Heart left ventricle (tissue), 16 donors: ENCODE measurements around the gene TMOD3. TPM values are rescaled to one million over a fixed set of nuclear protein-coding genes. Genes with fewer than 3 reads are reported as not detected.
A peak's percentile ranks its signal among the peaks of the same experiment; 100 is the strongest.

ENCODE experiments used
- ATAC-seq, 4 donors: fragments of 200-7000 bp; cut with Tn5 transposase; one replicate each; pipeline ENCODE4 v1.9.1; 2020 to 2022; ENCODE audit warnings: moderate library complexity in 4 of 4, mild to moderate bottlenecking in 3 of 4, moderate number of reproducible peaks in 1 of 4
- DNase-seq, 5 donors: peaks; one replicate each; pipeline ENCODE4 v3.0.0-alpha.2; 2020
- H3K27ac ChIP-seq, 12 donors: fragments of 200-600 bp; sonication (generic) in 4 of 12; one replicate each; pipeline versions ENCODE4 v1.5.0 to v1.8.0; 2016 to 2022; ENCODE audit warnings: mild to moderate bottlenecking in 2 of 12
- H3K27me3 ChIP-seq, 9 donors: fragments of 200-600 bp; sonication (generic) in 2 of 9; one replicate each; pipeline versions ENCODE4 v1.5.1 to v1.8.0; 2016 to 2022; ENCODE audit warnings: mild to moderate bottlenecking in 3 of 9
- H3K36me3 ChIP-seq, 9 donors: fragments of 200-600 bp; sonication (generic) in 2 of 9; one replicate each; pipeline versions ENCODE4 v1.5.0 to v1.8.0; 2018 to 2022; ENCODE audit warnings: mild to moderate bottlenecking in 2 of 9
- H3K4me1 ChIP-seq, 12 donors: fragments of 200-600 bp; sonication (generic) in 4 of 12; one replicate each; pipeline versions ENCODE4 v1.5.0 to v1.8.0; 2016 to 2022; ENCODE audit warnings: mild to moderate bottlenecking in 3 of 12
- H3K4me3 ChIP-seq, 12 donors: fragments of 200-600 bp; sonication (generic) in 4 of 12; one replicate each; pipeline versions ENCODE4 v1.5.0 to v1.8.0; 2017 to 2022; ENCODE audit warnings: mild to moderate bottlenecking in 9 of 12, moderate library complexity in 4 of 12
- H3K9me3 ChIP-seq, 12 donors: fragments of 200-600 bp; sonication (generic) in 4 of 12; one replicate each; pipeline versions ENCODE4 v1.5.0 to v1.8.0; 2016 to 2022; ENCODE audit warnings: mild to moderate bottlenecking in 1 of 12
- POLR2A ChIP-seq, 2 donors: fragments of 450-650 bp; IDR thresholded peaks; one replicate each; pipeline ENCODE4 v1.6.1; 2017; ENCODE audit warnings: antibody characterized with exemption in 2 of 2, mild to moderate bottlenecking in 2 of 2, moderate library complexity in 2 of 2
- WGBS, 4 donors: extraction: QIAGEN DNeasy Blood & Tissue Kit in 2 of 4; methylation state at CpG; one replicate each; pipeline versions ENCODE4 v1.1.5 to v1.1.7; 2013 to 2018; 5-methylcytosine and 5-hydroxymethylcytosine counted together
- intact Hi-C, 10 donors: fragments of 100-400 bp; cut with DNase I; formaldehyde crosslinking; loops; one replicate each; pipeline versions ENCODE4 v1.11.1 to v1.14.2; 2022
- polyA plus RNA-seq, 2 donors: library from polyadenylated mRNA; stranded (reverse); fragments of 200-250 nt; gene quantifications; one replicate each; pipeline ENCODE4 v1.2.3, GENCODE V29; 2013
- total RNA-seq, 9 donors: library from RNA; depleted of rRNA in 2 of 9; stranded (reverse); fragments of >200 nt in 2 of 9; fragmentation: NEBNext Ultra II Directional in 3 of 9; extraction: Animal tissue kit (Norgen Biotek cat#: 25700) in 3 of 9; gene quantifications; one replicate each; pipeline versions ENCODE4 v1.1.0 to v1.2.4, GENCODE V29; 2016 to 2023
- TF ChIP-seq, protein P1 (sequence below), 12 donors: fragments of 200-600 bp; sonication (generic) in 4 of 12; IDR thresholded peaks; one replicate each; pipeline versions ENCODE4 v1.5.0 to v1.8.0; 2018 to 2022; ENCODE audit warnings: antibody characterized with exemption in 12 of 12, mild to moderate bottlenecking in 5 of 12
- donor health status: ischemic (EF 13 %, LVEDD 7.1; RV severe dilation, severe dysfunction).
- donor health status: healthy with polysubstance abuse.
- donor health status: DM: no; HTN: yes; CAD: no.
- donor health status: DM: no; HTN: no; CAD: no.
- donor health status: ischemic (EF 25% LVEDD 6.9; RV normal size, moderate dysfunction).
- donor health status: ischemic (EF 25% LVEDD 5.7; RV mildly dilated, moderate dysfunction).
- donor health status: healthy.
- donor health status: DM: yes; HTN: yes; CAD: no.
- donor health status: ischemic (EF 35%, LVEDD 5.7; RV mildly dilated, moderate dysfunction).
- donor health status: nonischemic (EF 11% LVEDD 7.7; RV severe dilation, severe dysfunction).
- donor health status: DM: yes; HTN: yes; CAD: no.
- donor health status: PGD.
- donor health status: ischemic (EF 29% LVEDD 5.4; RV normal size, mild dysfunction).
- donor health status: nonischemic (EF 23%, LVEDD 6.1; RV moderate dilation, normal function).

The TMOD3 gene
- total and polyA plus RNA-seq, 11 donors, result 6.3 to 36.5 (median 21.4) TPM

DNA sequence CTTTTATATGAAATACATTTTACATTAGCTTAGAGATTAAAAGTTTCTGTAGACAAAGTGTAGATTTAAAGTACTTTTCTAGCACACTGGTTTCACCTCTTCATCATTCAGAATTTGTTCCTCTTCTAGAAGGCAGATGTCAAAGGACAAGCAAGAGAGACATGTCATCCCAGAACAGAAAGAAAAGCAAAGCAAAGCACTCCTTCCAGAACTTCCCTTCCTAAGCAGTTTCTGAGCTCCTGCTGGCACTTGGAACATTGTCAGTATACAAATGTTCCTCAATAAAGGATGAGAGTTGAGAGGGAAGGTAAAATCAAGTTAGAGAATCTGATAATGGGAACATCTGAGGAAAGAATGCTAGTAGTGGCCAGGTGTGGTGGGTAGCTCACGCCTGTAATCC, 26.2 kb downstream of the TMOD3 start:
- TF ChIP-seq, protein P1, sequence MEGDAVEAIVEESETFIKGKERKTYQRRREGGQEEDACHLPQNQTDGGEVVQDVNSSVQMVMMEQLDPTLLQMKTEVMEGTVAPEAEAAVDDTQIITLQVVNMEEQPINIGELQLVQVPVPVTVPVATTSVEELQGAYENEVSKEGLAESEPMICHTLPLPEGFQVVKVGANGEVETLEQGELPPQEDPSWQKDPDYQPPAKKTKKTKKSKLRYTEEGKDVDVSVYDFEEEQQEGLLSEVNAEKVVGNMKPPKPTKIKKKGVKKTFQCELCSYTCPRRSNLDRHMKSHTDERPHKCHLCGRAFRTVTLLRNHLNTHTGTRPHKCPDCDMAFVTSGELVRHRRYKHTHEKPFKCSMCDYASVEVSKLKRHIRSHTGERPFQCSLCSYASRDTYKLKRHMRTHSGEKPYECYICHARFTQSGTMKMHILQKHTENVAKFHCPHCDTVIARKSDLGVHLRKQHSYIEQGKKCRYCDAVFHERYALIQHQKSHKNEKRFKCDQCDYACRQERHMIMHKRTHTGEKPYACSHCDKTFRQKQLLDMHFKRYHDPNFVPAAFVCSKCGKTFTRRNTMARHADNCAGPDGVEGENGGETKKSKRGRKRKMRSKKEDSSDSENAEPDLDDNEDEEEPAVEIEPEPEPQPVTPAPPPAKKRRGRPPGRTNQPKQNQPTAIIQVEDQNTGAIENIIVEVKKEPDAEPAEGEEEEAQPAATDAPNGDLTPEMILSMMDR (IDR thresholded peaks at IDR 0.05), result no peak
- no peak for TF ChIP-seq POLR2A (IDR thresholded peaks at IDR 0.05)
- H3K36me3 ChIP-seq, result peaks cover 0 to 7% (median 0%) of the 10 kb centered on the region in 9 donors
- ATAC-seq (no peak), DNase-seq (no peak)
- intact Hi-C loops, result no loop called here
- peak overlapping the region in 1 of 12 donors; percentile 13 for H3K27ac ChIP-seq
- WGBS, 4 donors, result 86 to 100% (median 92%) methylated on average over 1 of the region's 1 CpG
- H3K4me3 ChIP-seq, result no peak overlapping the region
- H3K27me3 ChIP-seq, result no peaks in the 10 kb centered on the region
- H3K4me1 ChIP-seq, result peaks cover 0 to 40% (median 6%) of the 10 kb centered on the region in 12 donors
- no peaks in the 10 kb centered on the region for H3K9me3 ChIP-seq

DNA sequence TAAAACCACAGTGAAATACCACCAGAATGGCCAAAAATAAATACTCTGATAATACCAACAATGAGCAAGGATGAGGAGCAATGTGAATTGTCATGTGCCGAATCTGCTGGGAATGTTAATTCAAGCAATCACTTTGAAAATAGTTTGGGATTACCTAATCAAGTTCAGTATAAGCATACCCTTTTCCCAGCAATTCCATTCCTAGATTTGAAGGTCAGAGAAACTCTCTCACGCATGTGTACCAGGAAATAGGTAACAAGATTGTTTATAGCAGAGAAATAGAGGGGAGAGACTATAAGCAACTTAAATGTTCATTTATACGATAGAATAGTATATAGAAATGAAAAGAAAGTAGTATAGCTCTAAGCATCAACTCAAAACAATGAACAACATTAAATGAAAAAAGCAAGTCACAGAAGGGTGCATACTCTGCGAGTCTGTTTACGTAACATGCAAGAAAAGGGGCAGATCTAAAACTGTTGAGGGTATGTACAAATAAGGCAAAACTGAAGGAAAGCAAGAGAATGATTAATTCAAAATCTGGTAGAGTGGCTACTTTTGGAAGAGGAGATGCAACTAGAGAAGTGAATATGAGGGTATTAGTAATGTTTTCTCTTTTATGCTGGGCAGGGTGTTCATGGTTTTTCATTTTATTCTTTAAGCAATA, 27.4 kb downstream of the TMOD3 start:
- 81 to 90% (median 88%) methylated on average over 5 of the region's 5 CpGs for WGBS, 4 donors
- DNase-seq (no peak), ATAC-seq (no peak)
- H3K27ac ChIP-seq, result no peak overlapping the region
- H3K27me3 ChIP-seq, result no peaks in the 10 kb centered on the region
- intact Hi-C loops, result no loop called here
- peaks cover 0 to 7% (median 0%) of the 10 kb centered on the region in 9 donors for H3K36me3 ChIP-seq
- H3K9me3 ChIP-seq, result no peaks in the 10 kb centered on the region
- H3K4me3 ChIP-seq, result no peak overlapping the region
- TF ChIP-seq, protein P1 (IDR thresholded peaks at IDR 0.05), result no peak
- no peak for TF ChIP-seq POLR2A (IDR thresholded peaks at IDR 0.05)
- peaks cover 0 to 52% (median 7%) of the 10 kb centered on the region in 12 donors for H3K4me1 ChIP-seq

DNA sequence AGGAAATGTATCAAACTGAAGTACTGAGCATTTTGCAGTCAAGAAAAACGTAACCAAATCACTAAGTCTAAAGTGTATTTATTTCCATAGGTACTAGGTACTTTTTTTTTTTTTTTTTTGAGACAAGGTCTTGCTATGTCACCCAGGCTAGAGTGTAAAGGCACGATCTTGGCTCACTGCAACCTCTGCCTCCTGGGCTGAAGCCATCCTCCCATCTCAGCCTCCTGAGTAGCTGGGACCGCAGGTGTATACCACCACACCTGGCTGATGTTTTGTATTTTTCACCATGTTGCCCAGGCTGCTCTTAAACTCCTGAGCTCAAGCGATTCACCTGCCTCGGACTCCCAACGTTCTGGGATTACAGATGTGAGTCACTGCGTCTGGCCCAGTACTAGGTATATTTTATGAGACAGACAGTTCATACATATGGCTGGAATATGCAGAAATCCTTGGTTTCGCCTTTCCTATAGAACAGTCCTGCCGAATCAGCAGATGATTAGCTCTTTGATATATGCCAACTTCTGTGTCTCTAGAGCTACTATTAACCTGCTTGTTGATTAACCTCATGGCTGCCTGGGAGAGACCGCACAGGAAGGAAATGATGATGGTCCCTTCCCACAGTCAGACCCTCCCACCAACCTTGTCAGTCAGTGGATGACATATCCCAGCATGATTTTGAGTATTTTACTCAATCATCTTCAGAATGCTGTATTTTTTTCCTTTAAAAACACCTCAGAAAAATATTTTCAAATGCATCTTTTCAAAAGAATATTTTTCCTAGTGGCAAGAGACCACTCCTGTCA, 32.3 kb downstream of the TMOD3 start:
- peaks cover 0 to 50% (median 34%) of the 10 kb centered on the region in 9 donors for H3K36me3 ChIP-seq
- WGBS, 4 donors, result 85 to 95% (median 88%) methylated on average over 10 of the region's 10 CpGs
- intact Hi-C loops, result no loop called here
- ATAC-seq (peak in 1 of 4 donors; percentile 52), DNase-seq (no peak)
- no peak for TF ChIP-seq POLR2A (IDR thresholded peaks at IDR 0.05)
- TF ChIP-seq, protein P1 (IDR thresholded peaks at IDR 0.05), result no peak
- no peaks in the 10 kb centered on the region for H3K27me3 ChIP-seq
- peaks cover 0 to 32% (median 3%) of the 10 kb centered on the region in 12 donors for H3K4me1 ChIP-seq
- H3K9me3 ChIP-seq, result no peaks in the 10 kb centered on the region
- H3K27ac ChIP-seq, result no peak overlapping the region
- no peak overlapping the region for H3K4me3 ChIP-seq

DNA sequence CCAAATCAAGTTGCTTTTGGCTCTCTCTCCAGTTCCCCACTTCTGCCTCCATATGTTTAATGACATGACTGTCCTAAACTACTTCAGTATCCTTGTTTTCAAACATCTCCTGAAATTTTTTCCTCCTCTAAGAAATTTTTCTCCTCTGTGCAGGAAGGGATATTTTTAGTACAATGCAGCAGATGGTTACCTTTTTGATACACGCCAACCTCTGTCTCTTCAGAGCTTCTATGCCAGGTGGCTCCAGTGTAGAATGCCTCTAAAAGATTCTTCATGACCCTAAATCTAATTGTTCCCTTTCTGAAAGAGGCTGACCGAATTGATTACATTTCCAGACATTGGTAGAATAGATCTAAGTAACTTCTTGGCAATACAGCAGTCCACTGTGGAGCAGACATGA, 33.7 kb downstream of the TMOD3 start:
- Histone ChIP-seq H3K36me3 (peaks cover 0 to 60% (median 45%) of the 10 kb centered on the region in 9 donors), H3K27ac (no peak overlapping the region), H3K27me3 (no peaks in the 10 kb centered on the region), H3K4me1 (peaks cover 0 to 22% (median 0%) of the 10 kb centered on the region in 12 donors), H3K9me3 (no peaks in the 10 kb centered on the region), H3K4me3 (no peak overlapping the region)
- intact Hi-C loops, result no loop called here
- DNase-seq (no peak), ATAC-seq (no peak)
- 75 to 84% (median 78%) methylated on average over 2 of the region's 2 CpGs for WGBS, 4 donors
- TF ChIP-seq POLR2A (IDR thresholded peaks at IDR 0.05), result no peak
- TF ChIP-seq, protein P1 (IDR thresholded peaks at IDR 0.05), result no peak
